Stomach smooth muscle (tissue), 2 donors: Measurements from ENCODE around the gene RO60.

Source experiments
- H3K27ac ChIP-seq: one replicate; pipeline ENCODE4 v1.7.0; 2013; ENCODE audit warnings: mild to moderate bottlenecking, low read length, inconsistent platforms
- H3K27me3 ChIP-seq, 2 donors: one replicate each; pipeline ENCODE4 v1.7.0; 2013; ENCODE audit warnings: low read length in 2 of 2; ENCODE audit not compliant: insufficient read depth in 2 of 2, control insufficient read depth in 1 of 2
- H3K36me3 ChIP-seq, 2 donors: one replicate each; pipeline ENCODE4 v1.7.0; 2013; ENCODE audit warnings: low read length in 2 of 2; ENCODE audit not compliant: control insufficient read depth in 2 of 2, insufficient read depth in 2 of 2
- H3K4me1 ChIP-seq: one replicate; pipeline ENCODE4 v1.7.0; 2013; ENCODE audit warnings: low read length; ENCODE audit not compliant: control insufficient read depth, insufficient read depth
- H3K4me3 ChIP-seq, 2 donors: one replicate each; pipeline ENCODE4 v1.7.0; 2013; ENCODE audit warnings: low read length in 2 of 2
- H3K9ac ChIP-seq, 2 donors: one replicate each; pipeline ENCODE4 v1.7.0; 2013; ENCODE audit warnings: low read length in 2 of 2, mild to moderate bottlenecking in 1 of 2
- H3K9me3 ChIP-seq, 2 donors: one replicate each; pipeline ENCODE4 v1.7.0; 2013; ENCODE audit warnings: low read length in 2 of 2; ENCODE audit not compliant: control insufficient read depth in 2 of 2
- donor health status: healthy.
- donor health status: Pancreatic carcinoma.

Gene RO60

DNA sequence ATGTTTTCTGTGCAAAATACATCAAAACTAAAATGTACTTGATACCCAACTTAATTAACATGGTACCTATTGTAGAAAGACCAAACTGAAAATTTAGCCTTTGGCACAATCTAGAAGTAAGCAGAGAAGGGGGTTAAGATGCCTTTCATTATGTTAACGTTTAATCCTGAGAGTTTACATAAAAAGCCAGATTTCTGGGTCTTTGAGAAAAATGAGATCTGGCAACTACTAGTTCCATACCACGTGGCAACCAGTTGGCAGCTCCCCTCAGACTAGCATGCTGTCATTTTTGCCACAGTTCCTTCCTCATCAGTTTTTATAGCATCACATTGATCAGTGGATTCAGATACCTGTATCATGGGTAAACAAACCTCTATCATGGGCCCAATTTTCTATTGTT is 1.5 kb downstream of the RO60 start:
- Histone ChIP-seq H3K27ac (no peak overlapping the region), H3K9ac (peak overlapping the region in 1 of 2 donors; percentile 89), H3K36me3 (no peaks in the 10 kb centered on the region), H3K9me3 (no peaks in the 10 kb centered on the region), H3K4me1 (peaks cover 18% of the 10 kb centered on the region), H3K27me3 (no peaks in the 10 kb centered on the region), H3K4me3 (peak overlapping the region; percentile 89 to 90)

DNA sequence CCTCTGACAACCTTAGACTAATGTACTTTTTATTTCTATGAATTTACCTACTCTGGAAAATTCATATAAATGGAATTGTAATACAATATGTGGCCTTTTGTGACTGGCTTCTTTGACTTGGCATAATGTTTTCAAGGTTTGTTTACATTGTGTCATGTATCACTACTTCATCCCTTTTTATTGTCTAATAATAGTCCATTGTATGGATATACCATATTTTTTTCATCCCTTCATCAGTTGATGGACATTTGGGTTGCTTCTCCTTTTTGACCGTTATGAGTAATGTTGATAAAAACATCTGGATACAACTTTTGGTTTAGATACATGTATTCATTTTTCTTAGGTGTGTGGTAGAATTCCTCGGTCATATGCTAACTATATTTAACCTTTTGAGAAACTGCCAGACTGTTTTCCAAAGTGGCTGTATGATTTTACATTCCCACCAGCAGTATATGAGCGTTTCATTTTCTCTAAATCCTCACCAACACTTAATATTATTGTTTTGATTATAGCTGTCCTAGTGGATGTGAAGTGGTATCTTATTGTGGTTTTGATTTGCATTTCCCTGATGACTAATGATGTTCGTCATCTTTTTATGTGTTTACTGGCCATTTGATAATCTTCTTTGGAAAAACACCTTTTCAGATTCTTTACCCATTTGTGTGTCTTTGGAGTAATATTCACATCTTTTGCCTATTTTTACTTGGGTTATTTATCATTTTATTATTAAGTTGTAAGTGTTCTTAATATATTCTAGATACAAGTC is 3.5 kb downstream of the RO60 start:
- H3K9me3 ChIP-seq: no peaks in the 10 kb centered on the region
- H3K4me1 ChIP-seq: peaks cover 14% of the 10 kb centered on the region
- H3K9ac ChIP-seq: no peak overlapping the region
- no peak overlapping the region for H3K27ac ChIP-seq
- H3K36me3 ChIP-seq: no peaks in the 10 kb centered on the region
- H3K27me3 ChIP-seq: no peaks in the 10 kb centered on the region
- H3K4me3 ChIP-seq: no peak overlapping the region

DNA sequence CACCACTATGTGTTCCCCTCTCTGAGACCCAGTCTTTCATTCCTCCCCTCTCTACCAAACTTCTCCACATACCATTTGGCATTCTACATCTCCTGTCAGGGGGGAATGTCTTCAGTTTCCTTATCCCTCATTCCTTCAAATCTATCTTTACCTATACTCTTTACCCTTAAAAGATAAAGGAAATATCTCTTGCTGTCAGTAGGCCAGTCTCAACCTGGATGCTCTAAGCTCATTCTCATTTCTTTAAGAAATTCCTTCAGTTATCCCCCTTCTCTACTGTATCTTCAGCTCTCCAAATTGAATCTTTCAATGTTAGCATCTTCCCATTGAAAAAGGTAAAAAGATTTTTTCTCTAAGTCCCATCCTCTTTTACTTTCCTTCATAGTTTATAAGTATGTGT is 6.5 kb downstream of the RO60 start:
- H3K27ac ChIP-seq: no peak overlapping the region
- no peak overlapping the region for H3K9ac ChIP-seq
- H3K4me1 ChIP-seq: peaks cover 3% of the 10 kb centered on the region
- peaks cover 5 to 9% of the 10 kb centered on the region in 2 donors for H3K36me3 ChIP-seq
- H3K27me3 ChIP-seq: no peaks in the 10 kb centered on the region
- H3K9me3 ChIP-seq: no peaks in the 10 kb centered on the region
- H3K4me3 ChIP-seq: no peak overlapping the region

DNA sequence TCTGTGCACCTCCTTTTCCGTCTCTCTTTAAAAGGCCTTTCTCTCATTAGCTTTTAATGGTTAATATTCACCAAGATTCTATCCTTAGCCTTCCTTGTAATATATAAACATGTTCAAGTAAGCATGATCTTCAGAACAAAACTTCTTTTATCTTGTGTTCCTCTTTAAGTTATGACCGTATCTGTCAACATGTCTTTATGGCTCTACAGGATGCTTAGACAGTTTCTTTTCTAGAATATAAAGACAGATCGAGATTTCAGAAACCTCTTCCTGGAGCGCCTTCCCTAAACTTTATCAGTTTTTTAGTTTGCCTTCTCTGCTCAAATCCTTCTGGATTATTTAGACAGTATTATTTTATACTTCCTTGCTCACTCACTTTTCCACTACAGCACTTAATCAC is 7.2 kb downstream of the RO60 start:
- no peaks in the 10 kb centered on the region for H3K4me1 ChIP-seq
- no peaks in the 10 kb centered on the region for H3K27me3 ChIP-seq
- H3K9me3 ChIP-seq: no peaks in the 10 kb centered on the region
- H3K9ac ChIP-seq: no peak overlapping the region
- peaks cover 7 to 9% of the 10 kb centered on the region in 2 donors for H3K36me3 ChIP-seq
- H3K27ac ChIP-seq: no peak overlapping the region
- no peak overlapping the region for H3K4me3 ChIP-seq

DNA sequence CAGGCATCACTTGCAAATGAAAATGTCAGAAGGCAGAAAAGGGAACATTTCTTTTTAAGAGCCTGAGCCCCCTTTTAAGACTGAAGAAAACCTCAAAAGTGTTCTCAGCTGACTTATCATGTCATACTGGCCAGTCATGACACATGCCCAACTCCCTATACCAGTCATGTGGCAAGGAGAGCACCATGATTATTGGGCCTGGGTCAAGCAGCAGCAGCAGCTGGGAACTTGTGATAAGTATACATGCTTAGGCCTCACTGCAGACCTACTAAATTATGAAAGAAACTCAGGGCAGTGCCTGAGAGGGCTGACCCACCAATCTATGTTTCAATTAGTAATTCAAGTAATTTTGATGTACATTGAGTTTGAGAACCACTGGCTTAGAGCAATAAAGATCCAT is 8.6 kb downstream of the RO60 start:
- Histone ChIP-seq H3K4me1 (no peaks in the 10 kb centered on the region), H3K9ac (no peak overlapping the region), H3K27me3 (no peaks in the 10 kb centered on the region), H3K27ac (no peak overlapping the region), H3K9me3 (no peaks in the 10 kb centered on the region), H3K36me3 (peaks cover 7 to 9% of the 10 kb centered on the region in 2 donors), H3K4me3 (no peak overlapping the region)

DNA sequence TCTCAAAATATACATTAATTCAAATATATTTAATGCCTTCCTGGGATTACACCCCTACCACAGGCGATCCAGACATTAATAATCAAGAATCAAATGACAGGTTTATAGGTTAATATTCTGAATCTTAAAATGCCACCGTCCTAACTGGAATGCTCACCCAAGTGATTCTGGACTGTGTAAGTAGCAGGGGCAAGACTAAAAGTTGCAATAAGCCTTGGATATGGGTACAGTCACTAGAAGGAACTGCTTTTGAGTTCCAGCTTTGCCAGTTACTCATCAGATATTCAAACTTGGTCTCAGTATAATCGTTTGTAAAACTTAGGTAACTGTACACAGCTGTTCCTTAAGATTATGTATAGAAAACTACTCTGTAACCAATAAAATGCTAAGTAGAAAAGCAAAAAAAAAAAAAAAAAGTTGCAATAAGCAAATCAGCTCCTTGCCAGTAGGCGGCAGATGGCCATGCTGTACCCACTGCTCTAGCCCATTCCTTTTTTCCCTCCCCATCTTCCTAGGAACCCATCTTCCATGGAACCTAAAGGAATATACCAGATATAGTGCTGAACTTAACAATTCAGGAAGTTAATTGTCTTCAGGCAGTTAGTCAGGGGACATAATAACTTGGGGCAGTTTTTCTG is 10.5 kb downstream of the RO60 start:
- Histone ChIP-seq H3K4me3 (no peak overlapping the region), H3K4me1 (no peaks in the 10 kb centered on the region), H3K36me3 (peaks cover 7 to 9% of the 10 kb centered on the region in 2 donors), H3K27me3 (no peaks in the 10 kb centered on the region), H3K9me3 (no peaks in the 10 kb centered on the region), H3K9ac (no peak overlapping the region), H3K27ac (no peak overlapping the region)

DNA sequence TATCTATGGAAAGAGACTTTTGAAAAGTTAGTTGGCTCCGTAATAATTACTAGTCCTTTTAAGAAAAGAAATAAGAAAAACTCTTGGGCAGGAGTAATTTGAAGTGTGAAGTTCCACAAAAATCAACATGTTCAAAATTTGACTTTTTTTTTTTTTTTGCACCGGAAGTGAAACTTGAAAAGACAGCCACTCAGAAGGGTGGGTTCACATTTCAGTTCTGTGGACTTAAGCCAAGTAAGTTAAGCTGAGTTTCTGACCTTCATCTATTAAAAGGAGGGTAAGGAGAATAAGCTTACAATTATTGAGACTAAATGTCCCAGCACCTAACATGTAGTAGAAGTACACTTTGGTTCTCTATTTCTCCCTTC is 11.0 kb downstream of the RO60 start:
- Histone ChIP-seq H3K27me3 (no peaks in the 10 kb centered on the region), H3K9me3 (no peaks in the 10 kb centered on the region), H3K27ac (no peak overlapping the region), H3K4me1 (no peaks in the 10 kb centered on the region), H3K9ac (no peak overlapping the region), H3K36me3 (peaks cover 7 to 9% of the 10 kb centered on the region in 2 donors), H3K4me3 (no peak overlapping the region)

DNA sequence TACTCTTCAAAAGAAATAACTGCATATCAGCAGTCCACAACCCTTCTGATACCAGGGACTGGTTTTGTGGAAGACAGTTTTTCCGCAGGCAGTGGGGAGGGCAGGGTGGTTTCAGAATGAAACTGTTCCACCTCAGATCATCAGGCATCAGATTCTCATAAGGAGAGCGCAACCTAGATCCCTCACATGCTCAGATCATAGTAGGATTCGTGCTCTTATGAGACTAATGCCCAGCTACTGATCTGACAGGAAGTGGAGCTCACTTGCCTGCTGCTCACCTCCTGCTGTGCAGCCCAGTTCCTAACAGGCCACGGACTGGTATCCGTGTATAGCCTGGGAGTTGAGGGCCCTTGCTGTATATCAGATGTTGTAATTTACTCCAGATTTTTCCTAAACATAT is 11.5 kb downstream of the RO60 start:
- Histone ChIP-seq H3K9ac (no peak overlapping the region), H3K4me3 (no peak overlapping the region), H3K4me1 (no peaks in the 10 kb centered on the region), H3K36me3 (peaks cover 7 to 9% of the 10 kb centered on the region in 2 donors), H3K9me3 (no peaks in the 10 kb centered on the region), H3K27me3 (no peaks in the 10 kb centered on the region), H3K27ac (no peak overlapping the region)

DNA sequence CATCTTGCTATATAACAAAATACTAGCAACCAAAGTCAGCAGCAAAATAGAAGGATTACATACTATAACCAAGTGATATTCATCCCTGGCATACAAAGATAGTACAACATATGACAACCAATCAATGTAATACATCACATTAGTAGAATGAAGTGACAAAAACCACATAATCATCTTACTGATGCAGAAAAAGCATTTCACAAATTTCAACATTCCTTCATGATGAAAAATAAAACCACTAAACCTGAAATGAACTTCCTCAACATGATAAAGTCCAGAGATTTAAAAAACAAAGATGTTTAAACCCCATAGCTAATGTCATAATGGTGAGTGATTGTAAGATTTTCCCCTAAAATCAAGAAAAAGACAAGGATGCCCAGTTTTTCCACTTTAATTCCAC is 18.6 kb downstream of the RO60 start:
- Histone ChIP-seq H3K4me1 (no peaks in the 10 kb centered on the region), H3K27ac (no peak overlapping the region), H3K36me3 (peaks cover 11 to 31% of the 10 kb centered on the region in 2 donors), H3K27me3 (no peaks in the 10 kb centered on the region), H3K9me3 (no peaks in the 10 kb centered on the region), H3K9ac (no peak overlapping the region), H3K4me3 (no peak overlapping the region)

DNA sequence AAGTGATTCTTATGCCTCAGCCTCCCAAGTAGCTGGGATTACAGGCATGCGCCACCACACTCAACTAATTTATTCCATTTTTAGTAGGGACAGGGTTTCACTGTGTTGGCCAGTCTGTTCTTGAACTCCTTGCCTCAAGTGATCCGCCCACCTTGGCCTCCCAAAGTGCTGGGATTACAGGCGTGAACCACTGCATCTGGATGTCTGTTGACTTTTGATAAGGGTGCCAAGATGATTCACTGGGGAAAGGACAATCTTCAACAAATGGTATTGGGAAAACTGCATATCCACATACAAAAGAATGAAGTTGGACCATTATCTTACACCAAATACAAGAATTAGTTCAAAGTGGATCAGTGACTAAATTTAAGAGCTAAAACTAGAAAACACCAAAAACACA is 19.8 kb downstream of the RO60 start:
- no peak overlapping the region for H3K9ac ChIP-seq
- no peak overlapping the region for H3K4me3 ChIP-seq
- H3K27me3 ChIP-seq: no peaks in the 10 kb centered on the region
- H3K27ac ChIP-seq: no peak overlapping the region
- peaks cover 19 to 41% of the 10 kb centered on the region in 2 donors for H3K36me3 ChIP-seq
- no peaks in the 10 kb centered on the region for H3K9me3 ChIP-seq
- H3K4me1 ChIP-seq: no peaks in the 10 kb centered on the region
